NCI-H1092 (cell line): ENCODE data around the gene CFB.
"Not testable (repeated sequence)": the region's sequence is repeated elsewhere in the genome, so short reads cannot be mapped to it uniquely, and the experiment has no call there.

Experiments
- DNase-seq: peaks from one replicate; lab custom pipeline; 2025; lab: John Stamatoyannopoulos, UW

The CFB gene

DNA sequence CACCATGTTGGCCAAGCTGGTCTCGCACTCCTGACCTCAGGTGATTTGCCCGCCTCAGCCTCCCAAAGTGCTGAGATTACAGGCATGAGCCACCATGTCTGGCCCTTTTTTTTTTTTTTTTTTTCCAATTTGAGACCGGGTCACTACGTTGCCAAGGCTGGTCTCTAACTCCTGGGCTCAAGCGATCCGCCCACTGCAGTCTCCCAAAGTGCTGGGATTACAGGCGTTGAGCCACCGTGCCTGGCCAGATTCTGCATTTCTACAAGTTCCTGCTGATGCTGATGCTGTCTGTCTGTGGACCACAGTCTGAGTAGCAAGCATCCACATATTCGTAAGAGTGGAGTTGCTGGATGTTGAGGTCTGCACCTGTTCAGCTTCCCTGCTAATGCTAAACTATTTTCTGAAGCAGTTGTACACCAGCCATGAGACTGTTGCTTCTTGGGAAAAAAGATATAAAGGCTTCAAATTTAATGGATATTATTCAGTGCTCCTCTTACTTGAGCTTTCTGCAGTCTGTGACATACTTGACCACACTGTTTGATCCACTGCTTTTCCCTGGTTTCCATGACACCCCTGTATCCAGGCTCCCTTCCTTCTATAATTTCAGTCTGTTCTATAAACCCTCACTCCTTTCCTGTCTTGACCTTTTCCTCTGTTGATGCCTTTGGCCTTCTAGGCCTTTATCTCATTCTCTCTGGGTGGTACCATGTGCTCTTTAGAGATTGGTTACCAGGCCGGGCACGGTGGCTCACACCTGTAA is 33.9 kb upstream of the CFB start:
- DNase-seq: no peak

DNA sequence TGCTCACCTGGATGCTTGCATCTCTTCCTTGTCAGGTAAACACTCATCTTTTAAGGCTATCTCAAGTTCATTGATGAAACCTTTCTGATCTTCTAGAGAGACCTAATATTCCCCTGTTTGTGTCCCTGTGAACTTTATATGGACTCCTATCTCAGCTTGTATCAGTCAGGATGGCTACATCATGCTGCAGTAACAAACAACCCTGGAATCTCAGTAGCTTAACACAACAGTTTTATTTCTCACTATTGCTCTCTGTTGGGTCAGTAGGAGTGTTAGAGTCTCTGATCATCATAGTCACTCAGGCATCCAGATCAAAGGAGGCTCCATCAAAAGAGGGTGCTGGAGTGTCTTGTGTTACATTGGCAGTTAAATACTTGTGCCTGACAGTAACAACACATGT is 30.5 kb upstream of the CFB start:
- no peak for DNase-seq

DNA sequence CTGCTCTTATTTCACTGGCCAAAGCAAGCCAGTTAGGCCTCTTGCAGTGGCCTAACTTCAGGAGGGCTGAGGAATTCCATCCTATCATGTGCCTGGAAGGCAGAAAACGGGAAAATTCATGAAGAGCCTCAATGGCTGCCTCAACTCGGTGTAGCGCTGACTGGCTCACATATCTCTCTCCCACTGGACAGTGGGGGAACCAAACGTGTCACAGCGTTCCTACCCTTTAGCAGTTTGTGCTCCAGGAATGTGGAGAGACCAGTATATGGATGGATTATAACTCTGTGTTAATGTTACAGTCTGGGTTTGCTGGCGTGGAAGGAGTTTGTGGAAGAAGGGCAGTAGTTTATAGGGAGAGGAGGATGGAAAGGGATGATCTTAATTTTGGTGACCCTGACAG is 30.1 kb upstream of the CFB start:
- DNase-seq: no peak

DNA sequence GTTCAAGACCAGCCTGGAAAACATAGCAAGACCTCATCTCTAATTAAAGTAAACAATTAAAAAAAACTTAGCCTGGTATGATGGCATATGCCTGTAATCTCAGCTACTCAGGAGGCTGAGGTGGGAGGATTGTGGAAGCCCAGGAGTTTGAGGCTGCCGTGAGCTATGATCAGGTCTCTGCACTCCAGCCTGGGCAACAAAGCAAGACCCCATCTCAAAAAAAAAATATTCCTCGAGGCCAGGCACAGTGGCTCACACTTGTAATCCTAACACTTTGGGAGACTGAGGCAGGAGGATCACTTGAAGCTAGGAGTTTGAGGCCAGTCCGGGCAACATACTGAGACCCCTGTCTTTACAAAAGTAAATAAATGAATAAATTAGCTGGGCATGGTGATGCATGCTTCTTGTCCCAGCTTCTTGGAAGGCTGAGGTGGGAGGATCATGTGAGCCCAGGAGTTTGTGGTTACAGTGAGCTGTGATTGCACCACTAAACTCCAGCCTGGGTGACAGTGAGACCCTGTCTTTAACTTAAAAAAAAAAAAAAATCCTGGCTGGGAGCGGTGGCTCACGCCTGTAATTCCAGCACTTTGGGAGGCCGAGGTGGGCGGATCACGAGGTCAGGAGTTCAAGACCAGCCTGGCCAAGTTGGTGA is 27.7 kb upstream of the CFB start:
- DNase-seq: no peak

DNA sequence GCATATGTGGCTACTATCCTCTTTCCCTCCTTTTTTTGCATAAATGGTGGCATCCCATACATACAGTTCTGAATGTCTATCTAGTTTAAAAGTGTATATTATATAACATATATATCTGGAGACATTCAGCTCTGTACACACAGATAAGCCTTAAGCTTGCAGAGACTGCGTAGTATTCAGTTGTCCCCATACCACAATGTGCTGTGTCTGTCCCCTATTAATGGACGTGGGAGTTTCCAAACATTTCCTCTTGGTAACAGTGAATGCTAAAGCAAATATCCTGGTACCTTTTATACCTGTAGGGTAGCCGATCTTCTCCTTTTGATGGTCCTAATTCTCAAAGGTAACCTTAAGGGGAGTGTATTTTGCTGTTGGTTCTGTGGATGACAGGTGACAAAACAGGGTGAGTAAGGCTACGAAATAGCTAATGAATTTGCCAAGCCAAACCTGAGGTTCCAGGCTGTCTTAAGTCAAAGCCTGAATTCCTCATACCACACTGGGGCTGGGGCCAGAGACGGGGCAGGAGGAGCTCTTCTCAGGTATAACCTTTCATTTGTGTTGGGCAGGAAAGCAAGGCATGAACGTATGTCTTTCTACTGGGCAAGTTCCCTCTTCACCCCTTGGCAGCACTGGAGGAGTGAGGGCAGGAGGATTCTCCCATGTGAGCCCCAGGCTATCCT is 26.1 kb upstream of the CFB start:
- no peak for DNase-seq

DNA sequence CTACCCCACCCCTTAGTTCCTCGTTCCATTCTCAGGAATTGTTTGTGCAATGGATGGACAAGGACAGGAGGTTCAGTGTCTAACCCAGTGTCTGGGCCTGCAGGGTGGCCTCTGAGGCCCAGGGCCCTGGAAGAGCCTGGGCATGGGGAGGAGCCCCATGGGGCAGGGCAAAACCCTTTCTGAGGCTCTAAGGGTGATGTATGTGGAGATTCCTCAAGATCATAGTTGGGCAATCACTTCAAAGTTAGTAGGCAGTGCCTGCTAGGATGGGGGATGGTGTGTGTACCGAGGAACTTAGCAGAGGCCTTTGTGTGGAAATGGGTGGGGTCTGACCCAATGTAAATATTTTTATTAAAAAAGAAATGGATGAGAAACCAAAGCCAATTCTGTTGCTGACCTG is 25.1 kb upstream of the CFB start:
- DNase-seq: no peak

DNA sequence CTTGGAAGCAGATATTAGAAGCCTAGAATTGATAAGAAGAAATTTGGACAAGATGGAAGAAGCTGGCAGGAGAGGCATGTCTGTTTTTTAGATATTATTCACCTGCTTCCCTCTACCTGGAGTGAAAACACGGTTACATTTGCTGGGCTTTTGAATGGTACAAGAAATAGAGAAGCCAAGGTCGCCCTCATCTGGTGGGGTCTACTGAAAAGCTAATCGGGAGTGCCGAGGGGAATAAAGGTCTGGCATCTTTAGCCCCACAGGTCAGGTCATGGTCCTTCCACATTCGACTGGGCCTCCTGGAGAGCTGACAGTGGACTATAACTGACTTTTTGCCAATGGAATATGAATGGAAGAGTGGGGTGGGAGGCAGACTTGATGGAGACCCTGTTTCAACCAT is 23.0 kb upstream of the CFB start:
- no peak for DNase-seq

DNA sequence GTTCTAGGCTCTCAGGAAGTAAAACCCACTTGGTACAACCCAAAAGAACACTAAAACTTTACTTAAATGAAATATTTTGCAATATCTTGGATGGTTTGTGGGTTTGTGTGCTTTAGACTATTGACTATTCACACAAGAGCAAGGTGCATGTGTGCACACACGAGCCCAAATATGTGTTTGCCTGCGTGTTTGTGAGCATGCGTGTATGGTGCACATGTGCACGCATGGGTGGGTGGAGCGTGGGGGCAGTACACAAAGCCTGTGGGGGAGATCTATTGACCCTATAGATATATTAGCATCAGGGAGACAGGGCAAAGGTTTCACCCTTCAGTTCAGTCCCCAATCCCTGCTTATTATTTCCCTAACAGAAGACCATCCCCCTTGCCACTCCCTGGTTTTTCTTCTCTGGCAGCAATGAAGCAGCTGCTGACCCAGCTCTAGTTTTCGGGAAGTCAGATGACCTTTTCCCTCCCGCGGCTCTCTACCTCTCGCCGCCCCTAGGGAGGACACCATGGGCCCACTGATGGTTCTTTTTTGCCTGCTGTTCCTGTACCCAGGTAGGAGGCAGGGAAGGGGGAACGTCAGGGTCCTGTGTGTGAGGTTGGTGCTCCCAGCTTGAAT is 18.5 kb upstream of the CFB start, which contains the start of gene C2:
Gene C2 (plus strand): TSS at position 476 of the 621 bp plus-strand sequence. CDS start 36 bp downstream, at position 512.
- DNase-seq: no peak

DNA sequence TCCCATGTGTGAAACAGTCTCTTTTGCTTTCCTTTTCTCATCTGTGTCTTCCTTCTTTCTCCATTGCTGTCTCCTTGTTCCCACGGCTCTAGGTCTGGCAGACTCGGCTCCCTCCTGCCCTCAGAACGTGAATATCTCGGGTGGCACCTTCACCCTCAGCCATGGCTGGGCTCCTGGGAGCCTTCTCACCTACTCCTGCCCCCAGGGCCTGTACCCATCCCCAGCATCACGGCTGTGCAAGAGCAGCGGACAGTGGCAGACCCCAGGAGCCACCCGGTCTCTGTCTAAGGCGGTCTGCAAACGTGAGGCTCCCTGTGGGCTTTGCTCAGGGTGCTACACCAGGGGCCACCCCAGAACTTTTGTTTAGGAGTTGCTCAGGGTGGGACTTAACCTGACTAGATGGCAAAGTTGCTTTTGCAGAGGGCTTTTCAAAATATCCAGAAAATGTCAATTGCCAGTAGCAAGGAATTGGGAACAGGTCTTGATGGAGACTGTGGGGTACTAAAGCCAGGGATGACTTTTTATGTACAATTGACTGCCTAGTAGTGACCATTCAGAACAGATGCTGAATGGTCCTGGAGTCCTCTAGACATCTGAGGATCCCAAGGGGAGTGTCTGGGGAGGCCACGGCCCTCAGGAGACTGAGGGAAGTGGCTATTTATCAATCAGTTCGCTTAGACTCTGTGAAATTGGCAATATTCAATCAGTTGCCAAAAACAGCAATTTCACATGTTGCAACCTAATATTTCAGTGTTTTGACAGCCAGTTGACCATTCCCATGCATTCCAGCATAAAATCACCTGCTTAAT is 17.8 kb upstream of the CFB start:
- no peak for DNase-seq

DNA sequence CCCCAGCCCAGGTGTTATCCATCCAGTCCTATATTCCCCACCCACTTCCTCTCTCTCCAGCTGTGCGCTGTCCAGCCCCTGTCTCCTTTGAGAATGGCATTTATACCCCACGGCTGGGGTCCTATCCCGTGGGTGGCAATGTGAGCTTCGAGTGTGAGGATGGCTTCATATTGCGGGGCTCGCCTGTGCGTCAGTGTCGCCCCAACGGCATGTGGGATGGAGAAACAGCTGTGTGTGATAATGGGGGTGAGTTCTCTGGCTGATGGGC is 17.3 kb upstream of the CFB start:
- no peak for DNase-seq

DNA sequence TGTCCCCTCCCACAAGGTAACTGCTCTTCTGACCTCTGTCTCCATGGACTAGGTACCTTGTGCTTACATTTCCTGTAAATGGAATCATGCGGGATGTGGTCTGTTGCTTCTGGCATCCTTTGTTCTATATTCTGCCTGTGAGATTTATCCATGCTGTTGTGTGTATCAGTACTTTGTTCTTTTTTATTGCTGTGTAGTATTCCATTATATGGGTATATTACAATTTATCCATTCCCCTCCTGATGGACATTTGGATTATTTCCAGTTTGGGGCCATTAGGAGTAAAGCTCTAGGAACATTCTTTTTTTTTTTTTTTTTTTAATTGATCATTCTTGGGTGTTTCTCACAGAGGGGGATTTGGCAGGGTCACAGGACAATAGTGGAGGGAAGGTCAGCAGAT is 14.9 kb upstream of the CFB start:
- DNase-seq: no peak

DNA sequence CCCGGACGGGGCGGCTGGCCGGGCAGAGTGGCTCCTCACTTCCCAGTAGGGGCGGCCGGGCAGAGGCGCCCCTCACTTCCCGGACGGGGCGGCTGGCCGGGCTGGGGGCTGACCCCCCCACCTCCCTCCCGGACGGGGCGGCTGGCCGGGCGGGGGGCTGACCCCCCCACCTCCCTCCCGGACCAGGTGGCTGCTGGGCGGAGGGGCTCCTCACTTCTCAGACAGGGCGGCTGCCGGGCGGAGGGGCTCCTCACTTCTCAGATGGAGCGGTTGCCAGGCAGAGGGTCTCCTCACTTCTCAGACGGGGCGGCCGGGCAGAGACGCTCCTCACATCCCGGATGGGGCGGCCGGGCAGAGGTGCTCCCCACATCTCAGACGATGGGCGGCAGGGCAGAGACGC is 13.8 kb upstream of the CFB start:
- DNase-seq: not testable (repeated sequence)

DNA sequence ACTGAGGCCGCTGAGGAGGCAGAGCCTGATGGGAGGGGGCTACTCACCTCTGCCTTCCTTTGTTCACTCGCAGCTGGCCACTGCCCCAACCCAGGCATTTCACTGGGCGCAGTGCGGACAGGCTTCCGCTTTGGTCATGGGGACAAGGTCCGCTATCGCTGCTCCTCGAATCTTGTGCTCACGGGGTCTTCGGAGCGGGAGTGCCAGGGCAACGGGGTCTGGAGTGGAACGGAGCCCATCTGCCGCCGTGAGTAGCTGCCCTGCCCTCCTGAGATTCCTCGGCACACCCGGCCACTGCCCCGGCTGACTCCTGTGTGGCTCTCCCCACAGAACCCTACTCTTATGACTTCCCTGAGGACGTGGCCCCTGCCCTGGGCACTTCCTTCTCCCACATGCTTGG is 12.4 kb upstream of the CFB start:
- no peak for DNase-seq

DNA sequence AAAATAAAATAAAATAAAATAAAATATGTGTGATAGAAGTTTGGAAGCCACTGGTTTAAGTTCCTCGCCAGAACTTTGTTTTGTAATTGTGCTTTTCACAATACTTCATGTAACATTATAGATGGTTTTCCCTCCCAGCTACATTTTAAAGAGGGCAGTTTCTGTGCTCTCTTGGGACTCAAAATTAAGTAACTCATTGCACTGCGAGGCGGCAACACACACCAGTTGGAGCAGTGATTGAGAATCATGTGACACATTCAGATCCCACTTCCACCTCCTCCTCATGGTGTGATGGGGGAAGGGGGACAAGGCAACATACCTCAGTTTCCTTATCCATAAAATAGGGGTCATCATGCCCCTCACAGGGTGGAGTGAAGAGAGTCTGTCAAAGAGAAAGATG is 10.9 kb upstream of the CFB start:
- DNase-seq: no peak

DNA sequence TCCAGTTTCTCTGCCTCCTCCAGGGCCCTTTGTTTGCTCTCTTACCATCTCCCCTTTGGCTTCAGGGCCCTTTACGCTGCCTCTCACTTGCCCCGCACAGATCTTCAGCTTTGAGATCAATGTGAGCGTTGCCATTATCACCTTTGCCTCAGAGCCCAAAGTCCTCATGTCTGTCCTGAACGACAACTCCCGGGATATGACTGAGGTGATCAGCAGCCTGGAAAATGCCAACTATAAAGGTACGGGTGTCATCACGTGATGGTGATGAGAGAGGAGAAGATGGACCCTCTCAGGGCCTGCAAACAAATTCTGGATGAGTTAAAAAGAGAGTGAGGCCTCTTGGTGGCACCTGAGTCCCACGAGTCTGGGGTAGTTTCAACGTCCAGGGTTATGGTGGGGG is 10.1 kb upstream of the CFB start:
- DNase-seq: no peak

DNA sequence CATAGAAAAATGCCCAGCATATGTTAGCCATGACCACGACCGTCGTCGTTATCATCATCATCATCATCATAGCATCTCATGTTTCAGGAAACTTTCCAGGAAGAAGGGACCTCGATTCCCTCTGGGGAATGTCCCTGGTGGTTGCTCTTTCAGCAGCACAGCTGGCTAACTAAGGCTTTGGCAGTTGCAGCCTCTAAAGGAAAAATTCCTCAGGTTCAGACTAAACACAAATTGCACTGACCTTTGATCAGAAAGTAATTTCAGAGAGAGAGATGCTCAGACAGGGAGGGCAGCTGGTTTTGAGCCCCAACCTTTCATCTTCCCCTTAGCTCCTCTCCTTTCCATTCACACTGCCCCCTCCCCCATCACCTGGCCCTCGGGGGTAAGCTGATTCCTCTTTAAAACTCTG is 5.6 kb upstream of the CFB start:
- DNase-seq: no peak

DNA sequence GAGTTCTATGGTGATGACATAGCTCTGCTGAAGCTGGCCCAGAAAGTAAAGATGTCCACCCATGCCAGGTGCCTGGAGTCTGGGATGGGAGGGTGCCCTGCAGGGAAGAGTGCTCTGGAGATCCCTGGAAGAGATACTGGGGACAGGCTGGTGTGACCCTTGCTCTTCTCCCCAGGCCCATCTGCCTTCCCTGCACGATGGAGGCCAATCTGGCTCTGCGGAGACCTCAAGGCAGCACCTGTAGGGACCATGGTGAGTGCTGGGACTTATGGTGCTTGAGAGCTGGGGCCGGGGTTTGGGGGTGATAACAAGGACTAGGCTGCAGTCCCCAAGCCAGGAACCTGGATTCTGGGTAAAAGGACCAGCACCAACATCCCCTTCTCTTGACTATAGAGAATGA is 2.2 kb upstream of the CFB start:
- DNase-seq: no peak

DNA sequence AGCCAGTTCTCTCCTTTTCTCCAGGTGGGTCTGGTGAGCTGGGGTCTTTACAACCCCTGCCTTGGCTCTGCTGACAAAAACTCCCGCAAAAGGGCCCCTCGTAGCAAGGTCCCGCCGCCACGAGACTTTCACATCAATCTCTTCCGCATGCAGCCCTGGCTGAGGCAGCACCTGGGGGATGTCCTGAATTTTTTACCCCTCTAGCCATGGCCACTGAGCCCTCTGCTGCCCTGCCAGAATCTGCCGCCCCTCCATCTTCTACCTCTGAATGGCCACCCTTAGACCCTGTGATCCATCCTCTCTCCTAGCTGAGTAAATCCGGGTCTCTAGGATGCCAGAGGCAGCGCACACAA is 765 bp upstream of the CFB start:
- DNase-seq: no peak

DNA sequence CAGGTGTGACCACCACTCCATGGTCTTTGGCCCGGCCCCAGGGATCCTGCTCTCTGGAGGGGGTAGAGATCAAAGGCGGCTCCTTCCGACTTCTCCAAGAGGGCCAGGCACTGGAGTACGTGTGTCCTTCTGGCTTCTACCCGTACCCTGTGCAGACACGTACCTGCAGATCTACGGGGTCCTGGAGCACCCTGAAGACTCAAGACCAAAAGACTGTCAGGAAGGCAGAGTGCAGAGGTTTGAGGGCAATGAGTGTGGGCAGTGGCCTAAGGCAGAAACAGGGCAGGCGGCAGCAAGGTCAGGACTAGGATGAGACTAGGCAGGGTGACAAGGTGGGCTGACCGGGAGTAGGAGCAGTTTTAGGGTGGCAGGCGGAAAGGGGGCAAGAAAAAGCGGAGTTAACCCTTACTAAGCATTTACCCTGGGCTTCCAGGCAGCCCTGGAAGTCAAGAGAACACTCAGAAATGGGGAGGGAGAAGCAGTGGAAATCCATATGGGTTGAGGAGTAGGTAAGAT is 533 bp downstream of the CFB start:
- DNase-seq: no peak

DNA sequence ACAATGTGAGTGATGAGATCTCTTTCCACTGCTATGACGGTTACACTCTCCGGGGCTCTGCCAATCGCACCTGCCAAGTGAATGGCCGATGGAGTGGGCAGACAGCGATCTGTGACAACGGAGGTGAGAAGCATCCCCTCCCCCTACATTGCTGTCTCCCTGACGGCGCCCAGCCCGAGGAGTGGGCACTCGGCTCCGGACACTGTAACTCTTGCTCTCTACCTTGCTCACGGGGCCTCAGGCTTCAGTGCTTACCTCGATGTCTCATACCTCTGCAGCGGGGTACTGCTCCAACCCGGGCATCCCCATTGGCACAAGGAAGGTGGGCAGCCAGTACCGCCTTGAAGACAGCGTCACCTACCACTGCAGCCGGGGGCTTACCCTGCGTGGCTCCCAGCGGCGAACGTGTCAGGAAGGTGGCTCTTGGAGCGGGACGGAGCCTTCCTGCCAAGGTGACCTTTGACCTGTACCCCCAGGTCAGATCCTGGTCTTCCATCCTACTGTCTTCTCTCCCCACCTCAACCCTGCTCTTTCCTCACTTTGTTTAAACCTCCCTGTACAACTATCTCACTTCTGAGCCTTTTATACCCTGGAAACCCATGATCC is 1.3 kb downstream of the CFB start:
- no peak for DNase-seq

DNA sequence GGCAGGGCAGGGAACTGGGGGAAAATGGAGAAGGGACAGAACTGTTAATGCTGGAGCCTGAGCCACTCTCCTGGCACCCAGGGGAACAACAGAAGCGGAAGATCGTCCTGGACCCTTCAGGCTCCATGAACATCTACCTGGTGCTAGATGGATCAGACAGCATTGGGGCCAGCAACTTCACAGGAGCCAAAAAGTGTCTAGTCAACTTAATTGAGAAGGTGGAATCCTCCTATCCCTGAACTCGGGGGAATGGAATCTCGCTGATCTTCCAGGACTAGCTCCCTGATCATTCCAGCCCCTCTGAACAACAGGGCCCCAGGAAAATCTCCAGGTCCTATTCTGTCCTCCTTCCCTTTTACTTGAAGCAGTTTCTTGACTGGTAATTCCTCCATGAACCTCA is 2.0 kb downstream of the CFB start:
- DNase-seq: no peak

DNA sequence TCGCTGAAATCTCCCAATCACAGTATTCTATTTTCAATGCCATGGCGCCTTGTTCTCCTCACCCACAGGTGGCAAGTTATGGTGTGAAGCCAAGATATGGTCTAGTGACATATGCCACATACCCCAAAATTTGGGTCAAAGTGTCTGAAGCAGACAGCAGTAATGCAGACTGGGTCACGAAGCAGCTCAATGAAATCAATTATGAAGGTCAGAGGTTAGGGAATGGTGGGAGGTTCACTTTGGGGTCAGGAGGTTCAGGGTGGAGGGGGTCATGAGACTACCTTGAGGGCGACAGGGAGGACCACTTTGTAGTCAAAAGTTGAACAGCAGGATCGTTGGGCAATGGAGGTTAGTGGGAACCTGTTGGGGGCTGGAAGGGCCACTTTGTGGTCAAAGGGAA is 2.4 kb downstream of the CFB start:
- no peak for DNase-seq
